ENCODE results near the gene GSTA4.
"Not testable (repeated sequence)": the region's sequence is repeated elsewhere in the genome, so short reads cannot be mapped to it uniquely, and the experiment has no call there.

DNA sequence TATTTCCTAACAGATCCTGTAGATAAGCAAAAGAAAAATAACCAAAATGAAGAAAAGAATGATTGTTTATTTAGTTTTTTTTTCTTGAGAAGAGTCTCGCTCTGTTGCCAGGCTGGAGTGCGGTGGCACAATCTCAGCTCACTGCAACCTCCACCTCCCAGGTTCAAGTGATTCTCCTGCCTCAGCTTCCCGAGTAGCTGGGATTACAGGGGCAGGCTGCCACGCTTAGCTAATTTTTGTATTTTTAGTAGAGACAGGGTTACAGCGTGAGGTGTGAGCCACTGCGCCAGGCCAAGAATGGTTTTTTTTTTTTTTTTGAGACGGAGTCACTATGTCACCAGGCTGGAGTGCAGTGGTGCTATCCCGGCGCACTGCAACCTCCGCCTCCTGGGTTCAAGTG lies 52.3 kb downstream of the GSTA4 start:
- TF ChIP-seq EP300 (conservative IDR thresholded peaks at IDR 0.05; ENCODE audit: poor library complexity, severe bottlenecking); POLR2AphosphoS5 (IDR thresholded peaks at IDR 0.05): not testable (repeated sequence)

Data from neural cell (in vitro differentiated cells).